DOHH2 (cell line): ENCODE measurements around the gene ALAS2.
"Not testable (repeated sequence)": the region's sequence is repeated elsewhere in the genome, so short reads cannot be mapped to it uniquely, and the experiment has no call there.

ENCODE experiments used
- H3F3A ChIP-seq: fragments of 200-600 bp; sonication (generic), shearing (Covaris generic); 2 replicates; pipeline ENCODE4 v1.6.0; 2016; ENCODE audit warnings: antibody characterized with exemption, mild to moderate bottlenecking; ENCODE audit not compliant: control insufficient read depth, insufficient read depth
- H3K27ac ChIP-seq: fragments of 200-600 bp; sonication (generic); 2 replicates; pipeline ENCODE4 v1.5.1; 2014; ENCODE audit warnings: low read depth, mild to moderate bottlenecking, low read length, moderate library complexity
- H3K27me3 ChIP-seq: fragments of 200-600 bp; sonication (generic); 2 replicates; pipeline ENCODE4 v1.6.1; 2014; ENCODE audit warnings: mild to moderate bottlenecking, low read length, mixed read lengths; ENCODE audit not compliant: control insufficient read depth
- H3K36me3 ChIP-seq: fragments of 200-600 bp; sonication (generic); 2 replicates; pipeline ENCODE4 v1.6.1; 2014; ENCODE audit warnings: mild to moderate bottlenecking, low read length, moderate library complexity, mixed read lengths; ENCODE audit not compliant: control insufficient read depth
- H3K4me1 ChIP-seq: fragments of 200-600 bp; sonication (generic); 2 replicates; pipeline ENCODE4 v1.6.1; 2014; ENCODE audit warnings: mild to moderate bottlenecking, low read length, mixed read lengths; ENCODE audit not compliant: control insufficient read depth
- H3K4me2 ChIP-seq: fragments of 200-600 bp; sonication (generic); 2 replicates; pipeline ENCODE4 v1.6.0; 2014; ENCODE audit warnings: mild to moderate bottlenecking, low read length, moderate library complexity
- H3K4me3 ChIP-seq: fragments of 200-600 bp; sonication (generic); 2 replicates; pipeline ENCODE4 v1.5.1; 2014; ENCODE audit warnings: mild to moderate bottlenecking, low read length, mixed read lengths
- H3K79me2 ChIP-seq: fragments of 200-600 bp; sonication (generic); 2 replicates; pipeline ENCODE4 v1.6.1; 2014; ENCODE audit warnings: mild to moderate bottlenecking, low read length, mixed read lengths; ENCODE audit not compliant: control insufficient read depth
- H3K9me2 ChIP-seq: fragments of 200-600 bp; sonication (generic); replicated peaks from 2 replicates; pipeline ENCODE4 v1.6.1; 2014; ENCODE audit warnings: mild to moderate bottlenecking, low read length, mixed read lengths; ENCODE audit not compliant: control insufficient read depth
- H3K9me3 ChIP-seq: fragments of 200-600 bp; sonication (generic); 2 replicates; pipeline ENCODE4 v1.6.1; 2014; ENCODE audit warnings: antibody characterized with exemption, low read length, mixed read lengths; ENCODE audit not compliant: control insufficient read depth, insufficient read depth
- H4K20me1 ChIP-seq: fragments of 200-600 bp; sonication (generic); 2 replicates; pipeline ENCODE4 v1.6.0; 2014; ENCODE audit warnings: low read depth, mild to moderate bottlenecking, antibody characterized with exemption, low read length, moderate library complexity; ENCODE audit not compliant: control insufficient read depth, insufficient read depth
- CTCF ChIP-seq: fragments of 200-600 bp; sonication (generic); IDR thresholded peaks from one replicate; pipeline ENCODE4 v1.5.1; 2014; ENCODE audit warnings: antibody characterized with exemption, mild to moderate bottlenecking, low read depth, low read length; ENCODE audit not compliant: poor library complexity, severe bottlenecking
- EZH2phosphoT487 ChIP-seq: fragments of 200-600 bp; sonication (generic); IDR thresholded peaks from 2 replicates; pipeline ENCODE4 v1.6.1; 2017; ENCODE audit warnings: borderline replicate concordance, mild to moderate bottlenecking, antibody characterized with exemption, low read length, moderate library complexity, mixed read lengths

The ALAS2 gene

GRCh38 chrX:55030271-55031205 is at the start of gene ALAS2:
Gene ALAS2, minus strand, starts transcription at chrX:55030977. Its CDS starts 4,977 bp downstream, at chrX:55026000.
- H4K20me1 ChIP-seq = no peaks in the 10 kb centered on the region
- TF ChIP-seq CTCF (no peak), EZH2phosphoT487 (no peak)
- H3K4me2 ChIP-seq = no peak within 1 kb of the TSS
- no peak within 1 kb of the TSS for H3K4me3 ChIP-seq
- no peaks in the 10 kb centered on the region for H3K9me2 ChIP-seq
- H3K36me3 ChIP-seq = no peaks in the 10 kb centered on the region
- no peaks in the 10 kb centered on the region for H3K4me1 ChIP-seq
- no peaks in the 10 kb centered on the region for H3K27me3 ChIP-seq
- H3K9me3 ChIP-seq = no peaks in the 10 kb centered on the region
- H3F3A ChIP-seq = no peaks in the 10 kb centered on the region
- H3K79me2 ChIP-seq = no peaks in the 10 kb centered on the region
- H3K27ac ChIP-seq = no peak within 1 kb of the TSS

GRCh38 chrX:55074851-55075467 is 44.2 kb upstream of the ALAS2 start, which contains the start of gene PAGE2B:
Gene PAGE2B, plus strand, starts transcription at chrX:55075030. Its CDS starts 1,012 bp downstream, at chrX:55076042.
- H4K20me1 ChIP-seq = no peaks in the 10 kb centered on the region

GRCh38 chrX:55072286-55072685 is 41.5 kb upstream of the ALAS2 start:
- Histone ChIP-seq H3K27ac (no peak overlapping the region), H3K79me2 (no peaks in the 10 kb centered on the region), H3K9me2 (no peaks in the 10 kb centered on the region), H3K4me1 (no peaks in the 10 kb centered on the region), H3K9me3 (no peaks in the 10 kb centered on the region), H3K27me3 (no peaks in the 10 kb centered on the region), H3K4me3 (no peak overlapping the region), H3F3A (no peaks in the 10 kb centered on the region), H4K20me1 (no peaks in the 10 kb centered on the region), H3K4me2 (no peak overlapping the region), H3K36me3 (no peaks in the 10 kb centered on the region)
- TF ChIP-seq CTCF (no peak), EZH2phosphoT487 (no peak)

More at GRCh38 chrX:55074851-55075467, 44.2 kb upstream of the ALAS2 start, which contains the start of gene PAGE2B:
- Histone ChIP-seq H3K9me3 (no peaks in the 10 kb centered on the region), H3F3A (no peaks in the 10 kb centered on the region), H3K27ac (no peak within 1 kb of the TSS), H3K4me2 (no peak within 1 kb of the TSS), H3K9me2 (no peaks in the 10 kb centered on the region), H3K4me1 (no peaks in the 10 kb centered on the region), H3K79me2 (no peaks in the 10 kb centered on the region), H3K4me3 (no peak within 1 kb of the TSS), H3K27me3 (no peaks in the 10 kb centered on the region), H3K36me3 (no peaks in the 10 kb centered on the region)
- TF ChIP-seq CTCF = no peak
- TF ChIP-seq EZH2phosphoT487 = no peak

GRCh38 chrX:55067180-55067579 is 36.4 kb upstream of the ALAS2 start:
- not testable (repeated sequence) for H3K9me3 ChIP-seq, H3K27me3 ChIP-seq, H3K9me2 ChIP-seq, H3K4me3 ChIP-seq, H4K20me1 ChIP-seq, H3K4me1 ChIP-seq, H3K79me2 ChIP-seq, H3F3A ChIP-seq, H3K36me3 ChIP-seq, H3K27ac ChIP-seq, H3K4me2 ChIP-seq
